BLaER1 treated with 17β-estradiol and CSF1 and Interleukin-3, amounts not matched to agents 10 nM and 100 nM (cell line): ENCODE results near the gene SLC39A11.
"Not testable (repeated sequence)": the region's sequence is repeated elsewhere in the genome, so short reads cannot be mapped to it uniquely, and the experiment has no call there.

Experiments used
- H3K27ac ChIP-seq, 11 experiments: shearing (Covaris generic); formaldehyde crosslinking; 2 replicates each; pipeline ENCODE4 v1.8.1; 2022
- H3K27me3 ChIP-seq, 11 experiments: shearing (Covaris generic); formaldehyde crosslinking; 2 replicates each; pipeline ENCODE4 v1.8.1; 2022
- H3K36me3 ChIP-seq, 11 experiments: shearing (Covaris generic); formaldehyde crosslinking; 2 replicates each; pipeline ENCODE4 v1.8.1; 2022
- H3K4me1 ChIP-seq, 10 experiments: shearing (Covaris generic); formaldehyde crosslinking; 2 replicates each; pipeline ENCODE4 v1.8.1; 2022
- H3K4me2 ChIP-seq, 11 experiments: shearing (Covaris generic); formaldehyde crosslinking; 2 replicates each; pipeline ENCODE4 v1.8.1; 2022
- H3K4me3 ChIP-seq, 10 experiments: shearing (Covaris generic); formaldehyde crosslinking; 2 replicates each; pipeline ENCODE4 v1.8.1; 2022
- H3K9ac ChIP-seq, 11 experiments: shearing (Covaris generic); formaldehyde crosslinking; 2 replicates each; pipeline ENCODE4 v1.8.1; 2022
- H3K9me3 ChIP-seq, 11 experiments: shearing (Covaris generic); formaldehyde crosslinking; replicated peaks in 1 of 11; 2 replicates each; pipeline ENCODE4 v1.8.1; 2022
- H4K20me1 ChIP-seq, 11 experiments: shearing (Covaris generic); formaldehyde crosslinking; 2 replicates each; pipeline ENCODE4 v1.8.1; 2022
- Cebpa-rat ChIP-seq, 11 experiments: shearing (Covaris generic); IDR thresholded peaks; 2 replicates each; pipeline ENCODE4 v1.8.1; 2022

The SLC39A11 gene

GRCh38 chr17:72996791-72997190 lies 95.7 kb downstream of the SLC39A11 start:
- Histone ChIP-seq H3K9me3 (peaks cover 15 to 31% (median 23%) of the 10 kb centered on the region in 11 experiments; a peak in 20 of 22 replicates), H3K4me2 (no peak overlapping the region), H3K27ac (no peak overlapping the region), H3K9ac (no peak overlapping the region), H3K4me1 (peaks cover 4 to 26% (median 17%) of the 10 kb centered on the region in 10 experiments; a peak in 17 of 20 replicates), H3K4me3 (no peak overlapping the region), H4K20me1 (peaks cover 0 to 3% (median 0%) of the 10 kb centered on the region in 11 experiments; a peak in 1 of 22 replicates), H3K36me3 (peaks cover 0 to 24% (median 10%) of the 10 kb centered on the region in 11 experiments; a peak in 14 of 22 replicates), H3K27me3 (no peaks in the 10 kb centered on the region)
- no peak for TF ChIP-seq Cebpa-rat (IDR thresholded peaks at IDR 0.05)

DNA sequence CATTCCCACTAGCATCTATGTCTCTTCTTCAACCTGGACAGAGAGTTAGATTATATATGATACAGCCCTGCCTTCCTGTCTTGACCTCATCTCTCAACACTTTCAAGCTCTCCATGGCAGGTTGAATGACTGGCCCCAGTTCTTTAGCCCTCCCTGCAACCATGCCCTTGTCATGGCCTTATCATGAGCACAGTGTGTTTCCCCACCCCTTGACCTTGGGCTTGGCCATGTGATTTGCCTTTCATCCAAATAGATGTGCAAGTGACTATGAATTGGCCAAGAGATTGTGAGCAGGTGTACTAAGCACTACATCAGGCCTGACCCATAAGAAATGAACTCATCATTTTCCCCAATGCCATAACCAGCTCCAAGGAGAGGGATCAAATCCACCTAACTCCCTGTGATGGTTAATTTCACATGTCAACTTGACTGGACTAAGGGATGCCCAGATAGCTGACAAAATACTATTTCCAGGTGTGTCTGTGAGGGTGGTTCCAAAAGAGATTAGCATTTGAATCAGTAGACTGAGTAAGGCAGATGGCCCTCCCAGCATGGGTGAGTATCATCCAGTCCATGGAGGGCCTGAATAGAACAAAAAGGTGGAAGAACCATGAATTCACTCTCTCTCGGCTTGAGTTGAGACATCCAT lies 97.4 kb downstream of the SLC39A11 start:
- H3K9ac ChIP-seq, result no peak overlapping the region
- H3K4me3 ChIP-seq, result no peak overlapping the region
- no peaks in the 10 kb centered on the region for H3K27me3 ChIP-seq
- peaks cover 15 to 31% (median 23%) of the 10 kb centered on the region in 11 experiments; a peak in 20 of 22 replicates for H3K9me3 ChIP-seq
- peaks cover 0 to 13% (median 9%) of the 10 kb centered on the region in 10 experiments; a peak in 14 of 20 replicates for H3K4me1 ChIP-seq
- H3K4me2 ChIP-seq, result no peak overlapping the region
- TF ChIP-seq Cebpa-rat (IDR thresholded peaks at IDR 0.05), result no peak
- no peaks in the 10 kb centered on the region for H4K20me1 ChIP-seq
- H3K36me3 ChIP-seq, result peaks cover 0 to 24% (median 10%) of the 10 kb centered on the region in 11 experiments; a peak in 14 of 22 replicates
- H3K27ac ChIP-seq, result no peak overlapping the region

GRCh38 chr17:72992783-72993467 lies 99.6 kb downstream of the SLC39A11 start:
- not testable (repeated sequence) for H3K27ac ChIP-seq, H3K27me3 ChIP-seq, H4K20me1 ChIP-seq, H3K4me1 ChIP-seq, H3K4me3 ChIP-seq, H3K9ac ChIP-seq
- Histone ChIP-seq H3K4me2 (peak overlapping the region in 5 of 11 experiments; percentile 4 to 25 (median 8); a peak in 3 of 22 replicates), H3K9me3 (peaks cover 15 to 31% (median 23%) of the 10 kb centered on the region in 11 experiments; a peak in 20 of 22 replicates), H3K36me3 (peaks cover 0 to 24% (median 10%) of the 10 kb centered on the region in 11 experiments; a peak in 14 of 22 replicates)

DNA sequence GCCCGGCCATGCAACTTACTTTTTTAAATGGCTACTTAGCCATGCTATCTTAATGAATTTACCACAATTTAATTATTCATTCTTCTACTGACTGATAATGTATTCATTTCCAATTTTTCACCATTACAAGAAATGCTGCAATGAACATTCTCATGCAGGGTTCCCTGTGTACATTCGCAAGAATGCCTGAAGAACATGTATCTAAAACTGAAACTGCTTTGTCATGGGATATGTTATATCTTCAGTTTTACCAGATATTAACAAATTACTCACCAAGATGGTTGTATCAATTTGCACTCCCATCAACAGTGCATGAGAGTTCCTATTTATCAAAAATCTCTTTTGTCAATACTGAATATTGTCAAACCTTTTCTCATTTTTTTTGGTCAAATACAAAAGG lies 100.8 kb downstream of the SLC39A11 start:
- Histone ChIP-seq H4K20me1 (no peaks in the 10 kb centered on the region), H3K4me1 (peaks cover 0 to 8% (median 0%) of the 10 kb centered on the region in 10 experiments; a peak in 6 of 20 replicates), H3K27me3 (no peaks in the 10 kb centered on the region), H3K36me3 (peaks cover 0 to 14% (median 7%) of the 10 kb centered on the region in 11 experiments; a peak in 14 of 22 replicates), H3K27ac (no peak overlapping the region), H3K4me3 (no peak overlapping the region), H3K4me2 (no peak overlapping the region), H3K9ac (no peak overlapping the region), H3K9me3 (peaks cover 10 to 21% (median 19%) of the 10 kb centered on the region in 11 experiments; a peak in 20 of 22 replicates)
- no peak for TF ChIP-seq Cebpa-rat (IDR thresholded peaks at IDR 0.05)

DNA sequence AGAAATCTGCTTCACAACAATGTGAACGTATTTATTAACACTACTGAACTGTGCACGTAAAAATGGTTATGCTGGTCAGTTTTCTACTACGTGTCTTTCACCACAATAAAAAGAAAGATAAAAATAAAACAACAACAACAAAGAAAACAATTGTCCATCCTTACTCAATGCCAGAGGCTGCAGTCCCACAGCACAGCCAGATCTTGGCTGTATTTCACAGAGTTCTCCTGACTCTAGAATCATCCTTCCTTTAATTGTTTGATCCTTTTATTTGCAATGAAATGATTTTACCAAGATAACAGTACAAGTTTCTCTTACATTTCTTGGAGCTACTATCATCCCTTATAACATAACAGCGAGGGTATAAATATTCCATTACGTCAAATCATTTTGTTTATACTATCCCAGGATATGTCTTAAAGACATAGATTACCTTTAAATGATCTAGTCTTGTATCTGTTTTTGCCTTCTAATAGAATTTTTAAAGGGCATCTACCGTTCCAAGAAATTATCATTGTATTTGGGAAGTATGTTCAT lies 103.3 kb downstream of the SLC39A11 start:
- H3K4me2 ChIP-seq, result no peak overlapping the region

GRCh38 chr17:72988451-72988850 lies 104.0 kb downstream of the SLC39A11 start:
- TF ChIP-seq Cebpa-rat (IDR thresholded peaks at IDR 0.05), result no peak

More for the DNA sequence above, 103.3 kb downstream of the SLC39A11 start:
- Histone ChIP-seq H3K27me3 (no peaks in the 10 kb centered on the region), H4K20me1 (no peaks in the 10 kb centered on the region; a peak in 1 of 22 replicates), H3K9me3 (no peaks in the 10 kb centered on the region), H3K27ac (no peak overlapping the region), H3K9ac (no peak overlapping the region), H3K36me3 (peaks cover 0 to 4% (median 0%) of the 10 kb centered on the region in 11 experiments; a peak in 2 of 22 replicates), H3K4me3 (no peak overlapping the region), H3K4me1 (peaks cover 12 to 27% (median 18%) of the 10 kb centered on the region in 10 experiments; a peak in 18 of 20 replicates)
- TF ChIP-seq Cebpa-rat (IDR thresholded peaks at IDR 0.05), result no peak

DNA sequence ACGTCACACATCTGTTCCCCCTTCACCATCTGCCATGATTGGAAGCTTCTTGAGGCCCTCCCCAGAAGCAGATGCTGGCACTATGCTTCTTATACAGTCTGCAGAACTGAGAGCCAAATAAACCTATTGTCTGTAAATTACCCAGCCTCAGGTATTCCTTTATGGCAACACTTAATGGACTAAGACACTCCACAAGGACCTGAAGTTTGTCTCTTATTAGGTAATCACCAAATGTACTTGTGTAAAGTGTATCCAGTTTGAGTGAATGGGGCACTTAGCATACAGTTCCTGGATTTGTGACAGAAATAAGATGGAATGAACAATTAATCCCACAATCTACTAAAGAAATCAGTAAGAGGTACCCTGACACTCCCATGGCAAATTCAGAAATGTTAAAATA lies 105.3 kb downstream of the SLC39A11 start:
- H3K9ac ChIP-seq, result no peak overlapping the region
- H3K4me2 ChIP-seq, result no peak overlapping the region
- peaks cover 10 to 43% (median 24%) of the 10 kb centered on the region in 10 experiments; a peak in 18 of 20 replicates for H3K4me1 ChIP-seq
- H3K9me3 ChIP-seq, result no peaks in the 10 kb centered on the region; a peak in 1 of 22 replicates
- no peak overlapping the region for H3K27ac ChIP-seq
- TF ChIP-seq Cebpa-rat (IDR thresholded peaks at IDR 0.05), result no peak
- no peak overlapping the region for H3K4me3 ChIP-seq
- no peaks in the 10 kb centered on the region for H3K27me3 ChIP-seq
- no peaks in the 10 kb centered on the region; a peak in 1 of 22 replicates for H4K20me1 ChIP-seq
- H3K36me3 ChIP-seq, result peaks cover 0 to 4% (median 0%) of the 10 kb centered on the region in 11 experiments; a peak in 2 of 22 replicates

More at GRCh38 chr17:72988451-72988850, 104.0 kb downstream of the SLC39A11 start:
- Histone ChIP-seq H3K4me2 (no peak overlapping the region), H3K4me3 (no peak overlapping the region), H4K20me1 (no peaks in the 10 kb centered on the region; a peak in 1 of 22 replicates), H3K4me1 (peaks cover 17 to 34% (median 22%) of the 10 kb centered on the region in 10 experiments; a peak in 18 of 20 replicates), H3K27ac (no peak overlapping the region), H3K9me3 (no peaks in the 10 kb centered on the region; a peak in 1 of 22 replicates), H3K9ac (no peak overlapping the region), H3K27me3 (no peaks in the 10 kb centered on the region), H3K36me3 (peaks cover 0 to 4% (median 0%) of the 10 kb centered on the region in 11 experiments; a peak in 2 of 22 replicates)

DNA sequence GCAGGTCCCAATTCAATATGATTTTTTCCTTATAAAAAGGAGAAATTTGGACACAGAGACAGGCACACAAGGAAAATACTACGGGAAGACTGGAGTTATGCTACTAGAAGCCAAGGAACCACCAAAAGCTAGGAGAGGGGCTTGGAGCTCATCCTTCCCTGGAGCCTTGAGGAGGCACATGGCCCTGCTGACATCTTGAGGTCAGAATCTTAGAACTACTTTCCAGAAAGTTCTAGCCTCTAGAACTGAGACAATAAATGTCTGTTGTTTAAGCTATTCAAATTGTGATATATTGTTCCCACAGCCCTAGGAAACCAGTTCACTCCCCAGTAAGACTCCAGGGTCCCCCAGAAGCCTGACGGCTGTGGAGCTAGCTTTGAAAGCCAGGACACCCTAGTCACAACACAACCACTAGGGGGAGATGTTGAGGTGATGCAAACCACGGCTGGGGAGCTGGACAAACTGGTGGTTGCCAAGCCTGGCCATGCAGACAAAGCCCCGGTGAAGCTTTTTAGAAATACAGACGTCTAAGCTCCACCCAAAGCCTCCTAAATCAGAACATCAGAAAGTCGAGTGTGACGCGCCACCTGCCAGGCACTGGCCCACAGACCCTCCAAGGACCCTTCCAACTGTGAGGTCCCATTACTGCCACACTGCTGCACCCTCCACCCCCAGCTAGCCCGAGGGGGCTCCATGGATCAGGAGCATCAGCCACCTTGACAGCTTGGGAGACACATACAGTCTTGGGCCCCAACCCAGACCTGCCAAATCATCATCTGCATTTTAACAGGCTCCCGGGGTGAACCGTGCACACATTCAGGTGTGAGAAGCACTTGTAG lies 106.4 kb downstream of the SLC39A11 start:
- no peak overlapping the region for H3K9ac ChIP-seq
- H3K36me3 ChIP-seq, result no peaks in the 10 kb centered on the region
- peak overlapping the region in 4 of 11 experiments; percentile 5 to 64 (median 34); a peak in 2 of 22 replicates for H3K4me2 ChIP-seq
- H3K4me1 ChIP-seq, result peaks cover 10 to 43% (median 24%) of the 10 kb centered on the region in 10 experiments; a peak in 18 of 20 replicates
- H4K20me1 ChIP-seq, result no peaks in the 10 kb centered on the region; a peak in 1 of 22 replicates
- H3K4me3 ChIP-seq, result no peak overlapping the region
- TF ChIP-seq Cebpa-rat (IDR thresholded peaks at IDR 0.05), result no peak
- no peaks in the 10 kb centered on the region; a peak in 1 of 22 replicates for H3K9me3 ChIP-seq
- H3K27me3 ChIP-seq, result no peaks in the 10 kb centered on the region
- H3K27ac ChIP-seq, result no peak overlapping the region
